Trophoblast cell (in vitro differentiated cells and primary cell): ENCODE measurements around the gene RBP7. TPM values are rescaled to one million over a fixed set of nuclear protein-coding genes. Genes with fewer than 3 reads are reported as not detected.

ENCODE experiments used
- DNase-seq, 2 donors: peaks; one replicate each; pipeline ENCODE4 v3.0.0-alpha.2; 2016
- H2AFZ ChIP-seq: 2 replicates; pipeline ENCODE4 v1.6.1; 2013; ENCODE audit warnings: low read length, moderate library complexity, mild to moderate bottlenecking; ENCODE audit not compliant: insufficient read depth, poor library complexity
- H2AK5ac ChIP-seq: 2 replicates; pipeline ENCODE4 v1.6.1; 2013; ENCODE audit warnings: mild to moderate bottlenecking, low read length
- H2BK120ac ChIP-seq: 2 replicates; pipeline ENCODE4 v1.6.1; 2013; ENCODE audit warnings: low read length, mild to moderate bottlenecking, moderate library complexity; ENCODE audit not compliant: insufficient read depth, poor library complexity
- H2BK12ac ChIP-seq: 2 replicates; pipeline ENCODE4 v1.6.1; 2013; ENCODE audit warnings: mild to moderate bottlenecking, low read length, moderate library complexity
- H2BK5ac ChIP-seq: 2 replicates; pipeline ENCODE4 v1.6.1; 2013; ENCODE audit warnings: low read length, low read depth, moderate library complexity, mild to moderate bottlenecking; ENCODE audit not compliant: poor library complexity
- H3K14ac ChIP-seq: 2 replicates; pipeline ENCODE4 v1.6.1; 2013; ENCODE audit warnings: mild to moderate bottlenecking, low read length
- H3K18ac ChIP-seq: 2 replicates; pipeline ENCODE4 v1.6.1; 2013; ENCODE audit warnings: mild to moderate bottlenecking, low read length
- H3K23ac ChIP-seq: 2 replicates; pipeline ENCODE4 v1.6.1; 2013; ENCODE audit warnings: low read length
- H3K27ac ChIP-seq: 2 replicates; pipeline ENCODE4 v1.5.1; 2013; ENCODE audit warnings: low read depth, mild to moderate bottlenecking, inconsistent platforms, low read length, moderate library complexity
- H3K27me3 ChIP-seq: 2 replicates; pipeline ENCODE4 v1.6.1; 2013; ENCODE audit warnings: inconsistent platforms, mild to moderate bottlenecking, low read length, moderate library complexity; ENCODE audit not compliant: insufficient read depth
- H3K36me3 ChIP-seq, 2 experiments: 1 replicate in 1 of 2; 2 replicates in 1 of 2; pipeline ENCODE4 v1.6.1; 2013; ENCODE audit warnings: low read length in 2 of 2, mild to moderate bottlenecking in 2 of 2, moderate library complexity in 1 of 2; ENCODE audit not compliant: insufficient read depth in 2 of 2, control insufficient read depth in 1 of 2
- H3K4ac ChIP-seq: 2 replicates; pipeline ENCODE4 v1.6.1; 2013; ENCODE audit warnings: low read depth, mild to moderate bottlenecking, low read length, moderate library complexity
- H3K4me1 ChIP-seq, 2 experiments: 1 replicate in 1 of 2; 2 replicates in 1 of 2; pipeline ENCODE4 v1.6.1; 2013; ENCODE audit warnings: low read length in 2 of 2, mild to moderate bottlenecking in 2 of 2, moderate library complexity in 1 of 2; ENCODE audit not compliant: insufficient read depth in 2 of 2, control insufficient read depth in 1 of 2
- H3K4me2 ChIP-seq: 2 replicates; pipeline ENCODE4 v1.6.1; 2013; ENCODE audit warnings: inconsistent platforms, mild to moderate bottlenecking, low read length, moderate library complexity
- H3K4me3 ChIP-seq: 2 replicates; pipeline ENCODE4 v1.5.1; 2013; ENCODE audit warnings: mild to moderate bottlenecking, low read depth, low read length, inconsistent platforms
- H3K79me1 ChIP-seq: one replicate; pipeline ENCODE4 v1.6.1; 2013; ENCODE audit warnings: low read length
- H3K79me2 ChIP-seq: 2 replicates; pipeline ENCODE4 v1.6.1; 2013; ENCODE audit warnings: low read length, mild to moderate bottlenecking; ENCODE audit not compliant: control insufficient read depth, insufficient read depth, poor library complexity
- H3K9ac ChIP-seq: 2 replicates; pipeline ENCODE4 v1.6.1; 2013; ENCODE audit warnings: mild to moderate bottlenecking, low read length
- H3K9me3 ChIP-seq: 2 replicates; pipeline ENCODE4 v1.6.1; 2013; ENCODE audit warnings: low read depth, mild to moderate bottlenecking, control low read depth, inconsistent platforms, low read length; ENCODE audit not compliant: insufficient read depth
- H4K12ac ChIP-seq: 2 replicates; pipeline ENCODE4 v1.6.1; 2013; ENCODE audit warnings: low read depth, mild to moderate bottlenecking, low read length, moderate library complexity
- H4K8ac ChIP-seq: 2 replicates; pipeline ENCODE4 v1.6.1; 2013; ENCODE audit warnings: low read depth, mild to moderate bottlenecking, low read length, moderate library complexity
- H4K91ac ChIP-seq: one replicate; pipeline ENCODE4 v1.6.1; 2013; ENCODE audit warnings: low read depth, mild to moderate bottlenecking, low read length, moderate library complexity
- WGBS: extraction: QIAGEN DNeasy Blood & Tissue Kit; methylation state at CpG from one replicate; pipeline ENCODE4 v1.1.7; 2013; ENCODE audit warnings: missing lambda C conversion rate; ENCODE audit not compliant: insufficient read length, insufficient coverage; ENCODE audit errors: extremely low coverage; 5-methylcytosine and 5-hydroxymethylcytosine counted together
- polyA plus RNA-seq: library from polyadenylated mRNA; stranded (reverse); fragments of 200-250 nt; gene quantifications from 2 replicates; pipeline ENCODE4 v1.2.3, GENCODE V29; 2013

Gene RBP7
- 0.22 and 0.44 TPM in 2 replicates for polyA plus RNA-seq

GRCh38 chr1:9996624-9997582 is at the start of gene RBP7:
Gene RBP7 (plus strand): TSS chr1:9997228. CDS start chr1:9997259, 31 bp downstream.
- Histone ChIP-seq H3K9me3 (peaks cover 8% of the 10 kb centered on the region), H2BK5ac (no peak within 1 kb of the TSS), H4K8ac (no peak within 1 kb of the TSS), H3K27me3 (peaks cover 25% of the 10 kb centered on the region), H3K14ac (no peak within 1 kb of the TSS), H3K9ac (no peak within 1 kb of the TSS), H2AFZ (peak within 1 kb of the TSS; percentile 73), H3K27ac (no peak within 1 kb of the TSS), H3K4ac (no peak within 1 kb of the TSS), H2BK12ac (no peak within 1 kb of the TSS), H2AK5ac (no peak within 1 kb of the TSS), H3K18ac (no peak within 1 kb of the TSS), H4K12ac (no peak within 1 kb of the TSS), H3K4me1 (peaks cover 0 to 7% of the 10 kb centered on the region in 2 experiments), H3K79me2 (no peaks in the 10 kb centered on the region), H3K36me3 (no peaks in the 10 kb centered on the region), H3K4me3 (peak within 1 kb of the TSS; percentile 38), H2BK120ac (no peak within 1 kb of the TSS), H3K4me2 (peak within 1 kb of the TSS; percentile 67), H3K79me1 (no peaks in the 10 kb centered on the region), H4K91ac (no peak within 1 kb of the TSS), H3K23ac (no peak within 1 kb of the TSS)
- WGBS = no CpG with 5 or more reads among the region's 71 CpGs
- no peak for DNase-seq

- no peak overlapping the region for H3K14ac ChIP-seq
- H4K8ac ChIP-seq = no peak overlapping the region
- H3K27me3 ChIP-seq = no peaks in the 10 kb centered on the region
- no peak overlapping the region for H2BK120ac ChIP-seq
- H4K91ac ChIP-seq = no peak overlapping the region
- H4K12ac ChIP-seq = no peak overlapping the region
- H3K9ac ChIP-seq = no peak overlapping the region
- DNase-seq = no peak
- no peaks in the 10 kb centered on the region for H3K9me3 ChIP-seq
- no peaks in the 10 kb centered on the region for H3K79me2 ChIP-seq
- H3K4me1 ChIP-seq = no peaks in the 10 kb centered on the region
- no CpG with 5 or more reads among the region's 8 CpGs for WGBS
- H3K36me3 ChIP-seq = no peaks in the 10 kb centered on the region
- no peak overlapping the region for H3K27ac ChIP-seq
- H2BK5ac ChIP-seq = no peak overlapping the region
- no peak overlapping the region for H3K23ac ChIP-seq
- H2AFZ ChIP-seq = no peak overlapping the region
- no peak overlapping the region for H3K4me3 ChIP-seq
- H3K18ac ChIP-seq = no peak overlapping the region
- no peak overlapping the region for H3K4me2 ChIP-seq
- no peaks in the 10 kb centered on the region for H3K79me1 ChIP-seq
- H3K4ac ChIP-seq = no peak overlapping the region
- H2AK5ac ChIP-seq = no peak overlapping the region
- no peak overlapping the region for H2BK12ac ChIP-seq
Observed at GRCh38 chr1:9957726-9958125, 39.3 kb upstream of the RBP7 start.

GRCh38 chr1:9960011-9960410 is 37.0 kb upstream of the RBP7 start:
- no peaks in the 10 kb centered on the region for H3K79me1 ChIP-seq
- H4K8ac ChIP-seq = no peak overlapping the region
- no peak overlapping the region for H2BK120ac ChIP-seq
- H3K79me2 ChIP-seq = no peaks in the 10 kb centered on the region
- H2BK5ac ChIP-seq = no peak overlapping the region
- H3K4me1 ChIP-seq = no peaks in the 10 kb centered on the region
- H3K4me2 ChIP-seq = no peak overlapping the region
- no peak overlapping the region for H4K12ac ChIP-seq
- H2BK12ac ChIP-seq = no peak overlapping the region
- H4K91ac ChIP-seq = no peak overlapping the region
- H3K23ac ChIP-seq = no peak overlapping the region
- no peak overlapping the region for H3K27ac ChIP-seq
- no peaks in the 10 kb centered on the region for H3K9me3 ChIP-seq
- no peaks in the 10 kb centered on the region for H3K36me3 ChIP-seq
- no CpG with 5 or more reads among the region's 4 CpGs for WGBS
- H3K4ac ChIP-seq = no peak overlapping the region
- no peak overlapping the region for H3K4me3 ChIP-seq
- H3K27me3 ChIP-seq = no peaks in the 10 kb centered on the region
- H2AFZ ChIP-seq = no peak overlapping the region
- no peak overlapping the region for H3K9ac ChIP-seq
- H2AK5ac ChIP-seq = no peak overlapping the region
- H3K14ac ChIP-seq = no peak overlapping the region
- no peak overlapping the region for H3K18ac ChIP-seq
- no peak for DNase-seq

GRCh38 chr1:9960706-9961562 is 36.1 kb upstream of the RBP7 start:
- no peaks in the 10 kb centered on the region for H3K27me3 ChIP-seq
- H3K36me3 ChIP-seq = no peaks in the 10 kb centered on the region
- no peak overlapping the region for H3K18ac ChIP-seq
- H3K9me3 ChIP-seq = no peaks in the 10 kb centered on the region
- H4K91ac ChIP-seq = no peak overlapping the region
- DNase-seq = no peak
- H3K4me1 ChIP-seq = no peaks in the 10 kb centered on the region
- no peak overlapping the region for H3K27ac ChIP-seq
- no peak overlapping the region for H4K8ac ChIP-seq
- H3K14ac ChIP-seq = no peak overlapping the region
- H2BK5ac ChIP-seq = no peak overlapping the region
- no peaks in the 10 kb centered on the region for H3K79me1 ChIP-seq
- no peak overlapping the region for H3K4me3 ChIP-seq
- H2BK12ac ChIP-seq = no peak overlapping the region
- H3K79me2 ChIP-seq = no peaks in the 10 kb centered on the region
- H3K23ac ChIP-seq = no peak overlapping the region
- no peak overlapping the region for H3K9ac ChIP-seq
- H3K4me2 ChIP-seq = no peak overlapping the region
- H3K4ac ChIP-seq = no peak overlapping the region
- H2AK5ac ChIP-seq = no peak overlapping the region
- H4K12ac ChIP-seq = no peak overlapping the region
- H2AFZ ChIP-seq = no peak overlapping the region
- no CpG with 5 or more reads among the region's 12 CpGs for WGBS
- H2BK120ac ChIP-seq = no peak overlapping the region
